Natural killer cell (primary cell): ENCODE results near the gene ACY1. TPM values are rescaled to one million over a fixed set of nuclear protein-coding genes. Genes with fewer than 3 reads are reported as not detected.

Experiments used
- ATAC-seq, 3 donors: fragments of 150-1000 bp in 2 of 3; fragments of 200-7000 bp in 1 of 3; cut with Tn5 transposase; 1 replicate in 1 of 3; 2 replicates in 2 of 3; pipeline ENCODE4 v1.10.0; 2021; ENCODE audit warnings: mild to moderate bottlenecking in 2 of 3, moderate library complexity in 2 of 3
- DNase-seq, 2 donors: peaks; one replicate each; pipeline versions ENCODE4 v3.0.0 to v3.0.0-alpha.2; 2013 to 2021; ENCODE audit warnings: mixed read lengths in 1 of 2
- H3K27ac ChIP-seq: one replicate; pipeline ENCODE4 v1.5.1; 2013; ENCODE audit warnings: mild to moderate bottlenecking, low read length
- H3K27me3 ChIP-seq: one replicate; pipeline ENCODE4 v1.6.1; 2013; ENCODE audit warnings: low read length; ENCODE audit not compliant: control insufficient read depth, insufficient read depth
- H3K36me3 ChIP-seq: one replicate; pipeline ENCODE4 v1.6.1; 2013; ENCODE audit warnings: low read length; ENCODE audit not compliant: control insufficient read depth, insufficient read depth
- H3K4me1 ChIP-seq: one replicate; pipeline ENCODE4 v1.6.1; 2013; ENCODE audit warnings: low read length; ENCODE audit not compliant: control insufficient read depth, insufficient read depth
- H3K4me3 ChIP-seq: one replicate; pipeline ENCODE4 v1.5.1; 2013; ENCODE audit warnings: low read length
- H3K9me3 ChIP-seq: one replicate; pipeline ENCODE4 v1.6.1; 2013; ENCODE audit warnings: low read length; ENCODE audit not compliant: control insufficient read depth, insufficient read depth
- H3K27ac Mint-ChIP-seq, 2 donors: one replicate each; pipeline ENCODE4 v1.8.0; 2022; ENCODE audit warnings: mild to moderate bottlenecking in 2 of 2, mixed read lengths in 2 of 2, moderate library complexity in 1 of 2
- H3K27me3 Mint-ChIP-seq, 2 donors: one replicate each; pipeline ENCODE4 v1.8.0; 2022; ENCODE audit warnings: low read depth in 2 of 2, mixed read lengths in 2 of 2
- H3K36me3 Mint-ChIP-seq: one replicate; pipeline ENCODE4 v1.8.0; 2022; ENCODE audit warnings: mixed read lengths
- H3K4me1 Mint-ChIP-seq, 2 donors: one replicate each; pipeline ENCODE4 v1.8.0; 2022; ENCODE audit warnings: mixed read lengths in 2 of 2
- H3K4me3 Mint-ChIP-seq: one replicate; pipeline ENCODE4 v1.8.0; 2022; ENCODE audit warnings: mild to moderate bottlenecking, moderate library complexity, mixed read lengths
- H3K9me3 Mint-ChIP-seq, 2 donors: one replicate each; pipeline ENCODE4 v1.8.0; 2022; ENCODE audit warnings: mixed read lengths in 2 of 2
- WGBS: methylation state at CpG from one replicate; pipeline ENCODE4 v1.1.7; 2013; ENCODE audit warnings: missing lambda C conversion rate; ENCODE audit not compliant: insufficient coverage; 5-methylcytosine and 5-hydroxymethylcytosine counted together
- intact Hi-C: fragments of 100-400 bp; cut with micrococcal nuclease; formaldehyde crosslinking; loops from one replicate; pipeline ENCODE4 v1.14.2; 2022
- total RNA-seq, 4 donors: library from RNA; stranded (reverse); fragments of 120-200 nt in 1 of 4; gene quantifications; one replicate each; pipeline versions ENCODE4 v1.2.3 to v1.2.4, GENCODE V29; 2013 to 2022
- TF ChIP-seq, protein P1 (sequence below): fragments of 200-600 bp; IDR thresholded peaks from one replicate; pipeline ENCODE4 v1.8.0; 2022; ENCODE audit warnings: antibody characterized with exemption

Gene ACY1
- total RNA-seq, 3 donors from 2014 or later (not counting 1 experiment from before 2014, with no cell fraction given) = 8.4 to 19.5 (median 13.8) TPM

DNA sequence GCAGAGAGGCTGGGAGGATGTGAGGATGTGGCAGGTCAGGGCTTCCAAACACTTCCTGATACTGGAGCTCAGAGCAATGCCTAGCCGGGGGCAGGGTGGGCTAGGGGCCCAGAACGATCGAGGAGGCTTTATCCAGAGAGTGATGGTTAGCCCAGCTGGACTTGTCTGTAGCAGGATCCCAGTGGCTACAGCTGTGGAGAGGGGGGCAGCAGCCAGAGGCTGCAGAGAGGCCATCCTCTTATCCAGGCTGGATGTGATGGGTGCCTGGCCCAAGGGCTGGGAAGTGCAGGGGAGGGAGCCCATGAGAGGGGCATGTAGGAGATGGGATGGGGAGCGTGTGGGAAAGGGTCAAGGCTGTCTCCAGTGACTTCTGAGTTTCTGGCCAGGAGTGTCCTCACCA is 36.5 kb upstream of the ACY1 start:
- intact Hi-C loops = no loop called here

DNA sequence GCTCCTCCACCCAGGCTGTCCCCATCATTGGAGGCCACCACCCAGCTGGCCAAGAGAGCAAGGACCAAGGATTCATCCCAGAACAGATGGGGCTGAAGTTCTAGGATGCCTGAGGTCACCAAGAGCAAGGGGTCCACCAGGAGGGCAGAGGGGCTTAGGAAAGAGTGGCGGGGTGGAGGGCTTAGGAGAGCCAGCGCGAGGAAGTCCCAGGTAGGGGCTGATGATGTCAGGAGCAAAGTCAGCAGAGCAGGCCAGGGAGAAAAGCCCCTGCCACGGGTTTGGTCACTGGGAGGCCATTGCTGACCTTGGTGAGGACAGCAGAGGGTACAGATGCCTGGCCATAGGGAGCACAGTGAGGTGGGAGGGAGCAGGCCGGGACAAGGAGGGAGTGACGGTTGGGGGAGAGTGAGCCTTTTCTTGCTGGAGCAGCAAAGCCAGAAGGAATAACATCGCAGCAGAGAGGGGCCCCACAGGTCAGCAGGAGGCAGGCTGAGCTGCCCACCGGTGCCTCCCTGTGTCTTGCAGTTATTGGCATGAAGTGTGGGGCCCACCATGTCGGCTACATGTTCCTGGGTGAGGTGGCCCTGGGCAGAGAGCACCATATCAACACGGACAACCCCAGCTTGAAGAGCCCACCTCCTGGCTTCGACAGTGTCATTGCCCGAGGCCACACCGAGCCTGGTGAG is 36.0 kb upstream of the ACY1 start:
- H3K4me3 ChIP-seq = no peak overlapping the region
- no peaks in the 10 kb centered on the region for H3K36me3 ChIP-seq
- Mint-ChIP-seq H3K36me3 (no peaks in the 10 kb centered on the region), H3K4me1 (peaks cover 5 to 12% of the 10 kb centered on the region in 2 donors), H3K9me3 (no peaks in the 10 kb centered on the region), H3K27me3 (peaks cover 0 to 3% of the 10 kb centered on the region in 2 donors), H3K4me3 (no peak overlapping the region), H3K27ac (no peak overlapping the region)
- WGBS = 89% methylated on average over 13 of the region's 13 CpGs
- TF ChIP-seq, protein P1, sequence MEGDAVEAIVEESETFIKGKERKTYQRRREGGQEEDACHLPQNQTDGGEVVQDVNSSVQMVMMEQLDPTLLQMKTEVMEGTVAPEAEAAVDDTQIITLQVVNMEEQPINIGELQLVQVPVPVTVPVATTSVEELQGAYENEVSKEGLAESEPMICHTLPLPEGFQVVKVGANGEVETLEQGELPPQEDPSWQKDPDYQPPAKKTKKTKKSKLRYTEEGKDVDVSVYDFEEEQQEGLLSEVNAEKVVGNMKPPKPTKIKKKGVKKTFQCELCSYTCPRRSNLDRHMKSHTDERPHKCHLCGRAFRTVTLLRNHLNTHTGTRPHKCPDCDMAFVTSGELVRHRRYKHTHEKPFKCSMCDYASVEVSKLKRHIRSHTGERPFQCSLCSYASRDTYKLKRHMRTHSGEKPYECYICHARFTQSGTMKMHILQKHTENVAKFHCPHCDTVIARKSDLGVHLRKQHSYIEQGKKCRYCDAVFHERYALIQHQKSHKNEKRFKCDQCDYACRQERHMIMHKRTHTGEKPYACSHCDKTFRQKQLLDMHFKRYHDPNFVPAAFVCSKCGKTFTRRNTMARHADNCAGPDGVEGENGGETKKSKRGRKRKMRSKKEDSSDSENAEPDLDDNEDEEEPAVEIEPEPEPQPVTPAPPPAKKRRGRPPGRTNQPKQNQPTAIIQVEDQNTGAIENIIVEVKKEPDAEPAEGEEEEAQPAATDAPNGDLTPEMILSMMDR = no peak
- no peaks in the 10 kb centered on the region for H3K27me3 ChIP-seq
- ATAC-seq = no peak
- H3K9me3 ChIP-seq = no peaks in the 10 kb centered on the region
- no peak overlapping the region for H3K27ac ChIP-seq
- H3K4me1 ChIP-seq = peaks cover 16% of the 10 kb centered on the region
- intact Hi-C loops = no loop called here
- no peak for DNase-seq

More for the DNA sequence above, 36.5 kb upstream of the ACY1 start:
- H3K27ac ChIP-seq = no peak overlapping the region
- H3K4me3 Mint-ChIP-seq = no peak overlapping the region
- H3K9me3 ChIP-seq = no peaks in the 10 kb centered on the region
- DNase-seq = no peak
- H3K36me3 Mint-ChIP-seq = no peaks in the 10 kb centered on the region
- TF ChIP-seq, protein P1 = no peak
- ATAC-seq = no peak
- no peaks in the 10 kb centered on the region for H3K27me3 ChIP-seq
- H3K4me1 ChIP-seq = peaks cover 19% of the 10 kb centered on the region
- no peak overlapping the region for H3K27ac Mint-ChIP-seq
- H3K4me1 Mint-ChIP-seq = peaks cover 11 to 18% of the 10 kb centered on the region in 2 donors
- no peaks in the 10 kb centered on the region for H3K36me3 ChIP-seq
- H3K9me3 Mint-ChIP-seq = no peaks in the 10 kb centered on the region
- H3K27me3 Mint-ChIP-seq = no peaks in the 10 kb centered on the region
- no peak overlapping the region for H3K4me3 ChIP-seq
- 85% methylated on average over 4 of the region's 4 CpGs for WGBS

DNA sequence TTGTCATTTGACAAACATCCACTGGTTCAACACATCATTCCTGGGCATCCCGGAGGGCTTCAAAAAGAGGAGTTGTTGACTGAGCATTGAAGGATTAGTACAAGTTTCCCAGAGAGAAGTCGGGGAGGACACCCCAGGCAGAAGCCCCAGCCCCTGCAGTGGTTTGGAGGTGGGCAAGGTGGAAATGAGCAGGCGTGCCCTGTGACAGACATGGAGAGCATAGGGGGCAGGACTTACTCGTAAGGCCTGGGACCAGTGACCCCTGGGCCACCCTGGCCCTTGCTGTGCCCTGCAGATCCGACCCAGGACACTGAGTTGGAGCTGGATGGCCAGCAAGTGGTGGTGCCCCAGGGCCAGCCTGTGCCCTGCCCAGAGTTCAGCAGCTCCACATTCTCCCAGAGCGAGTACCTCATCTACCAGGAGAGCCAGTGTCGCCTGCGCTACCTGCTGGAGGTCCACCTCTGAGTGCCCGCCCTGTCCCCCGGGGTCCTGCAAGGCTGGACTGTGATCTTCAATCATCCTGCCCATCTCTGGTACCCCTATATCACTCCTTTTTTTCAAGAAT is 35.2 kb upstream of the ACY1 start:
- intact Hi-C loops = no loop called here
- H3K9me3 ChIP-seq = no peaks in the 10 kb centered on the region
- no peak overlapping the region for H3K4me3 Mint-ChIP-seq

More for the DNA sequence above, 35.2 kb upstream of the ACY1 start:
- 94% methylated on average over 10 of the region's 10 CpGs for WGBS
- no peaks in the 10 kb centered on the region for H3K9me3 Mint-ChIP-seq
- H3K27me3 Mint-ChIP-seq = peaks cover 3 to 7% of the 10 kb centered on the region in 2 donors
- ATAC-seq (no peak), DNase-seq (no peak)
- H3K27me3 ChIP-seq = no peaks in the 10 kb centered on the region
- H3K4me1 Mint-ChIP-seq = peaks cover 4 to 5% of the 10 kb centered on the region in 2 donors
- H3K36me3 Mint-ChIP-seq = no peaks in the 10 kb centered on the region
- H3K27ac Mint-ChIP-seq = no peak overlapping the region
- H3K4me1 ChIP-seq = peaks cover 9% of the 10 kb centered on the region
- no peaks in the 10 kb centered on the region for H3K36me3 ChIP-seq
- H3K4me3 ChIP-seq = no peak overlapping the region
- TF ChIP-seq, protein P1 = no peak
- no peak overlapping the region for H3K27ac ChIP-seq
